ENCODE results near the gene UNC45A. TPM values are rescaled to one million over a fixed set of nuclear protein-coding genes. Genes with fewer than 3 reads are reported as not detected.
A peak's percentile ranks its signal among the peaks of the same experiment; 100 is the strongest.
"Not testable (repeated sequence)": the region's sequence is repeated elsewhere in the genome, so short reads cannot be mapped to it uniquely, and the experiment has no call there.

The UNC45A gene
- total RNA-seq, 1 donor from 2014 or later, result 70.9 TPM

GRCh38 chr15:90892498-90893174 lies 42.4 kb upstream of the UNC45A start:
- no peaks in the 10 kb centered on the region for H3K27me3 Mint-ChIP-seq (ENCODE audit: low read depth)
- H3K4me1 Mint-ChIP-seq (ENCODE audit: low read depth), result no peaks in the 10 kb centered on the region
- no peak overlapping the region for H3K27ac Mint-ChIP-seq (ENCODE audit: unreplicated experiment)
- TF ChIP-seq CTCF (IDR thresholded peaks at IDR 0.05), result no peak
- DNase-seq (ENCODE audit: low spot score), result peak; percentile 70
- H3K4me3 Mint-ChIP-seq (ENCODE audit: unreplicated experiment), result no peak overlapping the region
- no peaks in the 10 kb centered on the region for H3K36me3 Mint-ChIP-seq (ENCODE audit: low read depth)
- no peaks in the 10 kb centered on the region for H3K9me3 Mint-ChIP-seq (ENCODE audit: low read depth)

DNA sequence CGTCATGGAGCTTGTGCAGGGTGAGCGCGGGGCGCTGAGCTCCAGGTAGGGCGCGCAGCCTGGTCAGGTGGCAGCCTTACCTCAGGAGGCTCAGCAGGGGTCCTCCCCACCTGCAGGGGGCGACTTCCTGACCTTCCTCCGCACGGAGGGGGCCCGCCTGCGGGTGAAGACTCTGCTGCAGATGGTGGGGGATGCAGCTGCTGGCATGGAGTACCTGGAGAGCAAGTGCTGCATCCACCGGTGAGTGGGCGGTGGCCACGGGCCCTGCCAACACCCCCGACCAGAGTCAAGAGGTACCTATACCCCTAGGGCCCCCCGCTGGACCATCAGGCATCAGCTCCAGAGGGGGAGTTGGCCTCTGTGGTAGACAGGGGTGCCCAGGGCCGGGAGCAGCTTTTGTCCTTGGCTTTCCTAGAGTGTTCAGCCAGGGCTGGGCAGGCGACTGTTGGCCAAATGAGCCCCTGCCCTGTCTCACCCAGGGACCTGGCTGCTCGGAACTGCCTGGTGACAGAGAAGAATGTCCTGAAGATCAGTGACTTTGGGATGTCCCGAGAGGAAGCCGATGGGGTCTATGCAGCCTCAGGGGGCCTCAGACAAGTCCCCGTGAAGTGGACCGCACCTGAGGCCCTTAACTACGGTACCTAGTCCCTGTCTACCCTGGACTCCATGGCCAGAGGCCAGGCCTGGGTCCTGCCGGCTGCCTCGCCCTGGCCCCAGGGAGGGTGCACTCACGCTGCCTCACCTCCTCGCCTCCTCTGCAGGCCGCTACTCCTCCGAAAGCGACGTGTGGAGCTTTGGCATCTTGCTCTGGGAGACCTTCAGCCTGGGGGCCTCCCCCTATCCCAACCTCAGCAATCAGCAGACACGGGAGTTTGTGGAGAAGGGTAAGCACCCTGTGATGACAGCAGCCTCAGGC lies 41.7 kb upstream of the UNC45A start:
- no peaks in the 10 kb centered on the region for H3K27me3 Mint-ChIP-seq (ENCODE audit: low read depth)
- H3K4me3 Mint-ChIP-seq (ENCODE audit: unreplicated experiment), result no peak overlapping the region
- H3K36me3 Mint-ChIP-seq (ENCODE audit: low read depth), result no peaks in the 10 kb centered on the region
- peak; percentile 29 for TF ChIP-seq CTCF (IDR thresholded peaks at IDR 0.05)
- peak; percentile 92 for DNase-seq (ENCODE audit: low spot score)
- no peak overlapping the region for H3K27ac Mint-ChIP-seq (ENCODE audit: unreplicated experiment)
- no peaks in the 10 kb centered on the region for H3K4me1 Mint-ChIP-seq (ENCODE audit: low read depth)
- no peaks in the 10 kb centered on the region for H3K9me3 Mint-ChIP-seq (ENCODE audit: low read depth)

- Mint-ChIP-seq H3K36me3 (ENCODE audit: low read depth) (no peaks in the 10 kb centered on the region), H3K4me1 (ENCODE audit: low read depth) (no peaks in the 10 kb centered on the region), H3K4me3 (ENCODE audit: unreplicated experiment) (no peak overlapping the region), H3K27ac (ENCODE audit: unreplicated experiment) (no peak overlapping the region), H3K27me3 (ENCODE audit: low read depth) (no peaks in the 10 kb centered on the region), H3K9me3 (ENCODE audit: low read depth) (no peaks in the 10 kb centered on the region)
- DNase-seq (ENCODE audit: low spot score), result peak; percentile 62
- TF ChIP-seq CTCF (IDR thresholded peaks at IDR 0.05), result peak; percentile 43
These were observed 39.4 kb upstream of the UNC45A start for GRCh38 chr15:90895571-90896117.

GRCh38 chr15:90897131-90897655 lies 37.9 kb upstream of the UNC45A start:
- peaks cover 12% of the 10 kb centered on the region for H3K4me1 Mint-ChIP-seq (ENCODE audit: low read depth)
- DNase-seq (ENCODE audit: low spot score); H3K27me3 Mint-ChIP-seq (ENCODE audit: low read depth); H3K36me3 Mint-ChIP-seq (ENCODE audit: low read depth); H3K9me3 Mint-ChIP-seq (ENCODE audit: low read depth); H3K27ac Mint-ChIP-seq (ENCODE audit: unreplicated experiment); H3K4me3 Mint-ChIP-seq (ENCODE audit: unreplicated experiment): not testable (repeated sequence)

- no peaks in the 10 kb centered on the region for H3K9me3 Mint-ChIP-seq (ENCODE audit: low read depth)
- no peak for DNase-seq (ENCODE audit: low spot score)
- H3K4me1 Mint-ChIP-seq (ENCODE audit: low read depth), result peaks cover 20% of the 10 kb centered on the region
- H3K4me3 Mint-ChIP-seq (ENCODE audit: unreplicated experiment), result peak overlapping the region; percentile 79
- peak overlapping the region; percentile 93 for H3K27ac Mint-ChIP-seq (ENCODE audit: unreplicated experiment)
- H3K36me3 Mint-ChIP-seq (ENCODE audit: low read depth), result peaks cover 12% of the 10 kb centered on the region
- no peak for TF ChIP-seq CTCF (IDR thresholded peaks at IDR 0.05)
- no peaks in the 10 kb centered on the region for H3K27me3 Mint-ChIP-seq (ENCODE audit: low read depth)
These were observed 33.7 kb upstream of the UNC45A start for GRCh38 chr15:90901175-90902039.
